Activated effector memory CD4-positive, alpha-beta T cell treated with anti-CD3 and anti-CD28 coated beads, Interleukin-2, amount 50 U/mL, for 16 hours (primary cell): ENCODE data around the gene CXCL12.

Experiments used
- DNase-seq: peaks from one replicate; pipeline ENCODE4 v3.0.0-alpha.2; 2020

Gene CXCL12

DNA sequence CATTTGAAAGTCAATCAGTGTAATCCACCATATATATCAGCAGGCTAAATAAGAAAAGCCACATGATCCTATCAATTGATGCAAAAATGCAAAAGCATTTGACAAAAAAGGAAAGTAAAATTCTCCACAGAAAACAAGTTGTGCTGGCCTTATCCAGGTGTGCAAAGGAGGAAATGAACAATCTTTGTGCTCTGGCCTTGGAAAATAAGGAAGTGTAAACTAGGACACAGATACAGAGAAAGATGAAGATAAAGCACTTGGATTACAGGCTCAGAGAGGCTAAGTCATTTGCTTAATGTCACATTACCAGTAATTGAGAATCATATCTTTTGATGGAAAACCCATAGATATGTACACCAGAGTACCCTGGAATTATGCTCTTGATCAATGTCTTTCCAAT lies 54.5 kb downstream of the CXCL12 start:
- DNase-seq, result no peak

GRCh38 chr10:44327461-44327860 lies 57.4 kb downstream of the CXCL12 start:
- no peak for DNase-seq
